NCI-H1930 (cell line): Measurements from ENCODE around the gene PM20D2.
"Not testable (repeated sequence)": the region's sequence is repeated elsewhere in the genome, so short reads cannot be mapped to it uniquely, and the experiment has no call there.

Source experiments
- DNase-seq, 2 experiments: peaks; one replicate each; lab custom pipeline; 2025; lab: John Stamatoyannopoulos, UW

The PM20D2 gene

GRCh38 chr6:89145956-89146717, at the start of gene PM20D2:
Gene PM20D2 (plus strand): TSS chr6:89146055. CDS start chr6:89146145, 90 bp downstream.
- DNase-seq = peak; percentile 22 to 65

- DNase-seq = no peak
Measured at GRCh38 chr6:89098461-89098860, 47.4 kb upstream of the PM20D2 start.

GRCh38 chr6:89100114-89100513, 45.7 kb upstream of the PM20D2 start:
- no peak for DNase-seq

GRCh38 chr6:89110284-89110683, 35.6 kb upstream of the PM20D2 start:
- no peak for DNase-seq

GRCh38 chr6:89111933-89112332, 33.9 kb upstream of the PM20D2 start:
- DNase-seq = no peak

GRCh38 chr6:89116702-89117101, 29.2 kb upstream of the PM20D2 start:
- no peak for DNase-seq

GRCh38 chr6:89117211-89118108, 28.4 kb upstream of the PM20D2 start, which contains the start of gene SRSF12:
Gene SRSF12 (minus strand): TSS chr6:89118071. CDS start chr6:89117887, 184 bp downstream.
- peak; percentile 18 to 30 for DNase-seq

- DNase-seq = no peak
Measured at GRCh38 chr6:89118931-89119330, 26.9 kb upstream of the PM20D2 start.

- DNase-seq = no peak
Measured at GRCh38 chr6:89120371-89120770, 25.5 kb upstream of the PM20D2 start.

- no peak for DNase-seq
Measured at GRCh38 chr6:89121934-89122333, 23.9 kb upstream of the PM20D2 start.

- DNase-seq = no peak
Measured at GRCh38 chr6:89122625-89123024, 23.2 kb upstream of the PM20D2 start.

- not testable (repeated sequence) for DNase-seq
Measured at GRCh38 chr6:89128256-89128671, 17.6 kb upstream of the PM20D2 start.

- DNase-seq = no peak
Measured at GRCh38 chr6:89131599-89131998, 14.3 kb upstream of the PM20D2 start.

GRCh38 chr6:89132057-89132456, 13.8 kb upstream of the PM20D2 start:
- no peak for DNase-seq

GRCh38 chr6:89133981-89134380, 11.9 kb upstream of the PM20D2 start:
- no peak for DNase-seq

GRCh38 chr6:89134723-89135122, 11.1 kb upstream of the PM20D2 start:
- no peak for DNase-seq

- no peak for DNase-seq
Measured at GRCh38 chr6:89138173-89138572, 7.7 kb upstream of the PM20D2 start.

- DNase-seq = no peak
Measured at GRCh38 chr6:89139509-89140346, 6.1 kb upstream of the PM20D2 start.

- no peak for DNase-seq
Measured at GRCh38 chr6:89140347-89141156, 5.3 kb upstream of the PM20D2 start.

GRCh38 chr6:89144354-89144906, 1.4 kb upstream of the PM20D2 start:
- no peak for DNase-seq
